GM21447 (cell line): Measurements from ENCODE around the gene PROK1.

Experiments
- ATAC-seq: cut with Tn5 transposase; IDR thresholded peaks from one replicate; pipeline ENCODE4 v1.9.1; 2021; ENCODE audit not compliant: unreplicated experiment

Gene PROK1

DNA sequence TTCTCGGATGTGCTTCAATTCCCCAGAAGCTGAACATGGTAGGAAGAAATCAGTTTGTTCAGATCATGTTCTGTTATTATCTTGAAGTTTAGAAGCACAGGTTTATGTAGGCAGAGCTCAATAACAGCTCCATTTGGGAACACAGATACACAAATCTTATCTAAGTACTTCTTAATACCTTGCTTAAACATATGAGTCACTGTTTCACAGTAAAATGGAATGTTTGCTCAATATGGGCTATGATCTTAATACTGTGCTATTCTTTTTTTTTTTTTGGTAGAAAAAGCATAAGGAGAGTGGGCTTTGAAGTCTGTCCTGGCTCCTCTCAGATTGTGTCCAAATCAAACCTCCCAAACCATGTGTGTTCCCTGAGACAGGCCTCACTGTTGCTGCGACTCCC is 13.4 kb downstream of the PROK1 start:
- ATAC-seq, result no peak

DNA sequence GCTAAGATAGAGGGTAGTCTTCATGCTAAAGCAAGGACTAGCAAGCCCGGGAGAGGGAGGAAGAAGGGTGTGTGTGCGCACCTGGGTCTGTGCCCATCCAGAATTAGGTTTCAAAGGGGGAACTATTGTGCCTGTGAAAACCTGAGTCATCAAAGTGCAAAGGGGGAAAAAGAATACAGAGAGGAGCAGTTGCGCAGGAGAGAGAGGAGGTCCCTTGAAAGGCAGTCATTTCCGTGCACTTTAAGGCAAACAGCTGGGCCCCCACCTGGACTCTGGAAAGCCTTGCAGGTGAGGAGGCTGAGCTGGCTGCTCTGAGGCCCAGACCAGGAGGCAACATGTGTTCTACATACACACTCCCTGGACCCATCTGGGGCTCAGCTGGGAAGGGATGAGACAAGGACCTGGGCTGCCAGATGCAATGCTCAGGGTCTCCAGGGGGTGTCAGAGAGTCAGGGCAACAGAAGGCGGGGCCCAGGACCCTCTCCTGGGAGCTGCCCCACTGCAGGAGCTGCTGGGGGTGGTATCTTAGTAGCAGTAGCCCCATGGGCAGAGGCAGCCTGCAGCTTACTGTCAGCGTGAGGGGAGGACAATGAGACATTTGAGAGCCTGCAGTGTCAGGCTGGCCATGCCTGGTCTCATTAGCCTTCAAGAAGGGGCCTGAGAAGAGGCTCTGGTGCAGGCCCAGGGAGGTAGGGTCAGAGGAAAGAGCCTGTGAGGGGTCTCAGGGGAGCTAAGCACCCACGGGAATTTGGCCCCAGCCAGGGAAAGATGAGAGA is 14.3 kb downstream of the PROK1 start:
- ATAC-seq, result no peak

DNA sequence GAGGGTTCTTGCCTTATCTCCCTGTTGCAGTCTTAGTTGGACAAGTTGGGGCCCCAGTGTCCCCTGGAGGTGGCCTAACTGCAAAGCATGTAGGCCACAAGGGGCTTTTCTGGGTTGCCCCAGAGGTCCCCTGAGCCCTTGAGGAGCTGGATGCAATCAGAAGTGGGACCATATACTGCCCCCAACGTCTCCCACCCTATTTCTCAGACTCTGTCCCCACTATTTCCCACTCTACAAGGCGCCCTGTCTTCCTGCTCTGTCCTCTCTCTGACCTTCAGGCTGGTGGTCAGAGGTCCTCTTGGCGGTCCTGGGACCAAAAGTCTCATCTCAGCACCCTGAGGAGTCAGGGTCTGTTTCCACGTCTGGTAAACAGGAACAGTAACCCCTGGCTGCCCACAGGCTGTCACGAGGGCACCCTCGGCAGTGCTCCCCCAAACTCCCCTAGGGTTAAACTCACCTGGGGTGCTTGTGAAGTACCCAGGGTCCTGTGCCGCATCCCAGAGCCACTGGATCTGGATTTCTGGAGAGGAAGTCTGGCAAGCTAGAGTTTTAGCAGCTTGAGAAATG is 14.9 kb downstream of the PROK1 start:
- no peak for ATAC-seq

DNA sequence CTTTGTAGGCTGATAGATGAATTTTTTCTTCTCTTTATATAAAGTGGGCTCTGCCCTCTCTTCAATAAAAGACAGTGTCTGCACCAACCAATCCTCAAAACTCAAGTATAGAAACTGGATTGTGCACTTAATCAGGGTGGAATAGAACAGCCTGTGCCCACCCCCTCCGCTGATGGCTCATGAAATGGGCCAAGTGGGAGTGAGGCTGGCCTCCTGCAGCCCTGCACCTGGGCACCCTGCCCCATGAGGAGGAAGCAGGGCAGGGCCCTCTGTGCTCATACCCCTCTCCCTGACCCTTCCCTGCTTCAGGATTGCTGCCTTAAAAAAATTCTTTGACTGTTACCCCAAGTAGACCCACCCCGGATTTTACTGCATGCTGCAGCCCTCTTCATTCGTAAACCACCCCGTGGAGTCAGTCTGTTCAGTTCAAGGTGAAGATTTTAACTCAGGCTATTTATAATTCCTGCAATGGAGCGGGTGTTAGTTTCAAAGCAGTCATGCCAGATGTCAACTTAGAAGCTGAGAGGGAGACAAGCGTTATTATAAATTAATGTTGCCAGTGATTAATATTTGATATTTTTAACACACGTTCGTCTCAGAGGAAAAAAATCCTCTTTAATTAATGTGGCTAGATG is 15.8 kb downstream of the PROK1 start:
- no peak for ATAC-seq

DNA sequence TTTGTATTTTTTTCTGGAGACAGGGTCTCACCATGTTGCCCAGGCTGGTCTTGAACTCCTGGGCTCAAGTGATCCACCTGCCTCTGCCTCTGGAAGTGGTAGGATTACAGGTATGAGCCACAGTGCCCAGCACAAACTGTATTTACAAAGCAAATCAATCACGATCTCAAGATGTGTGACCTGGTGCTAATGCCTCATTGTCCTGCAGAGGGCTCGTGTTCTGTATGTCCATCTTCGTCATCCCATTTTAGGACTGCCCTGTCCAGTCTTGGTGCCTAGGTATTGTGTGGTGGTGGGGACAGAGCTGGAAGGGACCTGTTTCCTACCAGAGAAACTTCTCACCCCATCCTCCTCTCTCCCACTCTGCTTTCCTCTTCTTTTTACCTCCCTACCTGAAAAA is 20.2 kb downstream of the PROK1 start:
- ATAC-seq, result no peak

DNA sequence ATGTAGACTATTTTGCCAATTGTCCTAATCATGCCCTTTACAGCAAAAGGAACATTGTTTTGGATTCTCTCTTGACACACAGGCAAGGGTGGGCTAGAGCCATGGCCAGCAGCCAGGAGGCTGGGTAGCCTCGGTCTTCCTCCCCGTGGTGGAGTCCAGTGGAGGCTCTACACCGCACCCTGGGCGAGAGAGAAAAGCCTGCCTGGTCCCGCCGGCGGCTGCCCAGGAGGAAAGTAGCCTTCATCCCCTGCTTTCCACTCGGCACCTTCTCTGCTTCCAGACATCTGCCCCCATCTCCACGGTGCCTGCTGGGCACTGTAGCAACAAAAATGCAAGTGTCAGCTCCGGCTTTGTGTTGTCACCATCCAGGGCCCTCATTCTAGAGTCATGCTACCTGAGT is 21.6 kb downstream of the PROK1 start:
- ATAC-seq, result no peak

DNA sequence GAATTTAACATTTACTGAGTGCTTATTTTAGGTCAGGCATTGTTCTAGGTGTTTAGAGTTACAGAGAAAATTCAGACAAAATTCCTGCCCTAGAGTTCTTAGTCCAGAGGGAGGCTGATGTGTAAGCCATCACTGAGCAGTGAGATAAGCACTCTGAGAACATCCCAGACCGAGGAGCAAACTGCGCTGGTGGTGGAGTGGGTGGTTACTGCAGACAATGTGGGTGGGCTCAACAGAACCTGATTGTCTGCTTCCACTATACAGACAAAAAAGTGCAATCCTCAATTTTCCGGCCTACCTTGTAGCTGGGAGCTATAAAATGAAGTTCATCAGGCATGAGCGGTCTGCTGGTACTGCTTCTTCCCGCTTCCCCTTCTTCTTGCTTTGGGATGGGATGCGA is 23.5 kb downstream of the PROK1 start:
- no peak for ATAC-seq

DNA sequence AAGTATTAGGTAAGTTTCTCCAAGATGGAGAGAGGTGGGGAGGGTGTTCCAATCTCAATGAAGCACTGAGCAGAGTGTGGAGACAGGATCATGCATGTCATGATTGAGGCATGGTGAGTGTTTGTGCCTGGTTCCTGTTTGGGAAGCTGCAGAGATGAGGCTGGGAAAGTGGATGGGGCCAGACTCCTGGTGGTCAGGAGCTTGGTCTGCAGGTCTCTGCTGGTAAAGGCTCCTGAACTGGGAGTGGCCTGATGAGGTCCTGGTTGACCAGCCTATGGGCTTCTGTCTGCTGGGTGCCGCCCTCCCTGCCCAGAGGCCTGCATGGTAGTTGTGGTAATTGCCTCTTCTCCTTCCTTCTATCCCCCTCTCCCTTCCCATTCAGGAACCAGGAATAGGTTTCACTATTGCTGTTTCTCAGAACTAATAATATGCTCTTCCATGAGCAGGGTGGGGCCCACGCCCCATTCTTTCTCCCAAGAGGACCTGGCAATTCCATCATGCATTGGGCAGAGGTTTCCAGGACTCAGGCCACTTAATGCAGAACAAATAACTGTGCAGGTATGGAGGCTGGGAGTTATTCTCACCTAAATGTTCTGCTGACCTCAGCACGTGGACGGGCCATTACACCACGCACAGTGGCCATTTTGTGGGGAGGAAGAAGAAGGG is 24.5 kb downstream of the PROK1 start:
- no peak for ATAC-seq

DNA sequence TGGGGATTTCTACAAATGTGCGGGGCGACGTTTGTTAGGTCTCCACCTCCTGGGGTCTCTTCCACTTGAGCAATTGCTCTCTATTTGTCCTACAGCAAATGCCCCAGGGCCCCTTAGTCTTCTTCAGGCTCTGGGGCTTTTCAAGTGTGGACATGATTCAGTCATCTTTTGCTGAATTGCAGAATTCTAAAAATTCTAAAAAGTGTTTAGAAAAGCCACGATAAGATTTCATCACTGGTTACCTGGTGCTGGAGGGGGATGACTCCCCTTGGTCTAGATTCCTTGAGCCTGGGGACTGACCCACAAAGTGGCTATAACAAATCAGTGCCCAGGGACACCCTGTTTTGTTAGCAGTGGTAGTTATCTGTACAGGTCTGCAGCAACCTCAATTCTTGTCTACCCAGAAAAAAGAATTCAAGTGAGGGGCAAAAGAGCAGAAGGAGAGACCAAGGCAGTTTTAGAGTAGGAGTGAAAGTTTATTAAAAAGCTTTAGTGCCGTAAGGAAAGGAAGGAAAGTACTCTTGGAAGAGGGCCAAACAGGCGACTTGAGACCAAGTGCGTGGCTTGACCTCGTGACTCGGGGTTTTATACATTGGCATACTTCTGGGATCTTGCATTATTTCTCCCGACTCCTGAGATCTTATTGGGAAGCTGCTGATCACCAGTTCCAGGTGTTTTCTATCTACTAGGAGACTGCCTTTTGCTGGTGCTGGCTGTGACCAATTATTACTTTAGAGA is 25.2 kb downstream of the PROK1 start:
- no peak for ATAC-seq

DNA sequence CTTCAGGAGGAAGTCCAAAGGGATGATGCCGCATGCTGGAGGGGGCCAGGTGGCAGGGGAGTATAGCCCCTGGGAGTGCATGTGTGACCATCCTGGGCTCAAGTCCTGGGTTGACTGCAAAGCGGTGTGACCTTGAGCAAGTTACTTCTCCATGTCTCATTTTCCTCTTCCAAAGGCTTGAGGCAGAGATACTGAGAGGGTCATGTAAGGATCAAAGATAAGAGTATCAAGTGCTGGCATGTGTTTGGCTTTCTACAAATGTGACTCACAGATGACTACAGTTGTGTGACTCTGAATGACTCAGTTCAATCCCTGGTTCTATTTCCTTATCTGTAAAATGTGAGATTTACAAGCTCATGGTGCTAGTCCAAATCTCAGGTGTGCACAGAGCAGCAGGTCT is 26.1 kb downstream of the PROK1 start:
- ATAC-seq, result no peak

DNA sequence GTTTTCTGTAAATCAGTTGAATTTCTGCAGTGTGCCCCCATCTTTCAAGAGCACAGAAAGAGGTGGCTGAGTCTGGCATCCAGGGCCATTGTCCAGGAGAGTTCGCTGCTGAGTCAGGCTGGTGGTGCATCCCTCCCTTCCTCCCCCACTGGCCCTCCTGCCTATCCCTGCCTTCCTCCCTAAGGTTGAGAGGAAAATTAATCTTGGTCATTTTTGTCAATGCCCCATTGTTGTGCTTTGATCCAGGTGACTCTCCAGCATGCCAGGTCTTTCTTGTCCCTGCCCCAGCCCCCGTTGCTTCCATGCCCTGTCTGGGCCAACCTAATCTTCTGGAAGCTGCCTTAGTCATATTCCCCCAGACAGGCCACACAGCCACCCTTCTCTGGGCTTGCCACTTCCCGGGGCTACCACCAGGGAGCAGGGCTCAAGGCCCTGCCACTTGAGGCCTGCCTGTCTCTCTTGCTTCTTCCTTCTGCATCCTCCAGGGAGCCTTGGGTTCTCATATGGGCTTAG is 26.6 kb downstream of the PROK1 start:
- ATAC-seq, result no peak

DNA sequence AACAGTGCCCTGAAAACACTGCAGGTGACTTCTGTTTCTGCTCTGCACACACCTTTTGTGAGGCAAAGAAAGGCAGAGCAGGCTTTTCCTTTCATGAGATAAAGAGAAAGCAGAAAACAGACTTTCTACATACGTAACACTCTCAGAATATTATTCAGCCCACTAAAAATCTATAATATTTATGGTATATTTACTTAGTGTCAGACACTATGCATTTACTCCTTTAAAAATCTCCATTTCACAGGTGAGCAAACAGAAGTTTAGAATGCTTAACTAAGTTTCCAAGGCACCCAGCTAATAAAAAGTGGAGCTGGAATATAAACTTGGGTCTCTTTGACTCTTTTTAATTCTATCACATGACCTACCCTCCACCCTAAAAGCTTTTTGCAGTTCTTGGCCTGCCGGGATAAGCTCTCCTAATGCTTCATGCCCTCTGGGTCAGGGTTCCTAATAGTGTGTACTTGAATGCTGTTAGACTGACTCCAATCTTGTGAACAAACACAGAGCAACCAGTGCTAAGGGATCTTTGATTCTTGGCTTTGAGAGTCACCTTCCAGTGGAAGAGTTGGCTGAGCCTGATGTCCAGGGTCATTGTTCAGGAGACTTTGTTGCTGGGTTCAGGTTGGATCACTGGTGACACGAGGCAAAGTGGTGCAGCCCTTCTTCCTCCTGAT is 27.2 kb downstream of the PROK1 start:
- ATAC-seq, result no peak

DNA sequence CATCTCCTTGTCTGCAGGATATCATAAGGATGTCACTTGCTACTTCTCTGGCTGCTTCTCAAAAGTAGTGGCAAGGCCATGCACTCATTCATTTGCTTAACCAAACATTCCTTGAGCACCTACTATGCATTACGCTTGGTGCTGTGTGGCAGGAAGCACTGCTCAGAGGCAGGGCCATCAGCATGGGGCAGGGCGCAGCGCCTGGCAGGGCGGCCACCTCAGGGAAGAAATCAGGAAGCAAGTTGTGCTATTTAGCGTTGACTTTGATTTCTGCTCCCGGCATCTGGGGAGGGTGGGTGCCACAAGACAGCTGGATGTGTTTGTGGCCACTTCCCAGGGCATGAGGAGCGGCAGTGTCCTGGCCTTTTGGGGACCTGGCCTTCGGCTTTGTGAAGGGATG is 27.9 kb downstream of the PROK1 start:
- no peak for ATAC-seq

DNA sequence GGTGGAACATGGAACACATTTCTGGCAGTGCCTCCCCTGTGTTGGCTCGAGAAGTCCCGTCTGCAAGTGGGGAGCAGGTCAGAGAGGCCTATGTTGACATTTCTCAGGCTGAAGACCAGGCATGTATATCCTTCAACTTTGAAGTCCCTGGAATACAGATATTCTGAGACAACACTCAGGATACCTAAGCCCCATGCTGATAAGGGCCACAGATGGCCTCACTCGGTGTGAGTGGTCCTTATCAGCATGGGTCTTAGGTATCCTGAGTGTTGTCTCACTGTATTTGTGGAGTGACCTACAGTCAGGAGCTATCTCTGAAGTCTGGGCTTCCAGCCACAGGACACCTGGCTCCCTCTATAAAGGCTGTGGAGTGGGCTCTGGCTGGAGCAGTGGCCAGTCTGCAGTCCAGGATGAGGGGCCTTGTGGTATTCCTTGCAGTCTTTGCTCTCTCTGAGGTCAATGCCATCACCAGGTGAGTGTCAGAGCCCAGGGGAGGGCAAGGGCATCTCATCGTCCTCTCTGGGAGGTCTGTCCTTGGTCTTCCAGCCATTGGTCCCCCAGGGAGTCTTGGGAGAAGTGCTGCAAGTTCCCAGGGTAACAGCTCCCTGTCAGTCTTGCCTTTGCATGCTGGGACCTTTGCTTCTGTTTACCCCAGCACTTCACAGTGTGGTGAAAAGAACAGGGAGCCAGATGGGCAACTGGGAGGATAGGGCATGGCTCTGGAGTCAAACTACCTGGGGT is 29.6 kb downstream of the PROK1 start:
- no peak for ATAC-seq

DNA sequence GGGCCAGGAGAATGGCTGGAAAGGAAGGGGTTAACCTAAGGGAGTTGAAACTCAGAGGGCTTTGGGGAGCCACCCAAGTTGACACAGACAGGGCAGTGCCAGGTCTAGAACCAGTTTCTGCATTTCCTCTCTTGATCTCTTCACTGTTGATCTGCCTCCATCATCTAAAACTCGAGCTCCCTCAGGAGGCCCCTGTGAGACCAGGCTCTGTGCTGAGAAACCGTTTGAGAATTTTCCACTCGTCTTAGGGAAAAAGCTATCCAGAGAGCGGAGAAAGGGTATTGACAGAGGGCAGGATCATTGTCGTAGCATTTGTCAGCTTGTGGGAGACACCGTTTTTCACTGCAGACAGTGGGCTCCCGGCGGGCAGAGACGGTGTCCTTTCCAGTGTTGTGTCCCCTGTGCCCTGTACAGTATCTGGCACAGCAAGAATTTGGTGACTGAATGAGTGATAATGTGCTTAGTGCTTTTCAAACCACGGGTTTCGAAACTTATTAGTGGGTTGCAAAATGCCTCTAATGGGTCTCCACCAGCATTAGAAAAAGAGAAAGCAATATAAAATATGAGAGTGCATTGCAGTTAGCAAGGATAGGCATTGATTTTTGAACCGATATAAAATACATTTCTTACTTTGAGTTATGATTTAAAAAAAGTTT is 31.1 kb downstream of the PROK1 start:
- ATAC-seq, result no peak

DNA sequence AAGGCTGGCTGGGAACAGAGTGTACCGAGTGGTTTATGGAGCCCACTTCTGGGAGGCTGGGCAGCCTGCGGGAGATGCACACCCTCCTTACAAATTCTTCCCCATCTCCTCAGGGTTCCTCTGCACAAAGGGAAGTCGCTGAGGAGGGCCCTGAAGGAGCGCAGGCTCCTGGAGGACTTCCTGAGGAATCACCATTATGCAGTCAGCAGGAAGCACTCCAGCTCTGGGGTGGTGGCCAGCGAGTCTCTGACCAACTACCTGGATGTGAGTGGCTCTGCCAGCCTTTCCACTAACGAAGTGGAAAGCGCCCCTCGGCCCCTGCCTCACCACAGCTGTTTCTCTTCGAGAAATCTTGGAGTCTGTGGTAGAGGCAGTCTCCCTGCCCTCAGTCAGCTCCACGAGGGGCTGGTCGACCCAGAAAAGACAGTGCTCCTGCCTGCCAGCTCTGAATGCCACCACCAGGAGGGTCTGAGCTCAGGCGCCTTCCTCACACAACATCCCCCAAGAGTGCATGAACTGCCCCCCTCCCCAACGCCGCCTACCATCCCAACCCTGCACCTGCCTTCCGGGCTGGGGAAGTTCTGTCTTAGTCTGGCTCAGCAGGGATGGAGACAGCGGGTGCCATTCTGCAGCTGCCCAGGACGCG is 31.8 kb downstream of the PROK1 start:
- ATAC-seq, result no peak

DNA sequence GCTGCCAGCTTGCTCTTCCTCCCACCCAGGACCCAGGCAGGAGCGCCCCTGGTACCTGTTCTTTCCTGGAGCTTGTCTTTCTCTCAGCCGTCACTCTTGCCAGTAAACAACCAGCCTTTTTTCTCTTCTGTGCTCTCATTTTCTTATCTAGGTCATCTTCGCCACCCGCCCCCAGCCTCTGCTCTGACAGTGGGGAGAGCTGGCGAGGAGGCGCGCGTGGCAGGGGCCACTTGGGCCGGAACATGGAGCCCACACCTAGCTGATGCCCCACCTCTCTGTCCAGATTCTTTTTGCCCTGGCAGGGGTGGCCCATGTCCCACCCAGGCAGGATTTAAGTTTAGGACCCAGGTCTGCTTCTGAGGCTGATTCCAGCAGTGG is 32.3 kb downstream of the PROK1 start:
- no peak for ATAC-seq

DNA sequence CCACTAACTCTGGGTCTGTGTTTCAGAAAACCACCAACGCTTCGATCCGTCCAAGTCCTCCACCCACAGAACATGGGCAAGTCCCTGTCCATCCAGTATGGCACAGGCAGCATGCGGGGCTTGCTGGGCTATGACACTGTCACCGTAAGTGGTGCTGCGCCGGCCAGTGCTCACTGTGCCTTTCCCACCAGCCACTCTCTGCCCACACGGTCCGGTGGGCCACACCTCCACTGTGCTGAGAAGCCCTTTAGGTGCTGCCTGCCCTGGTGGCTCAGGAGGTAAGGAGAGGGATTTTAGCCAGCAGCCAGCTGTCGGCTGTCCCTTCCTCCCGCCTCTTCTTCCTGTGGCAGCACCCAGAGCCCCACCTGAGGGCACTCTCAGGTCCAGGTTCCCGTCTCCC is 33.9 kb downstream of the PROK1 start:
- no peak for ATAC-seq

DNA sequence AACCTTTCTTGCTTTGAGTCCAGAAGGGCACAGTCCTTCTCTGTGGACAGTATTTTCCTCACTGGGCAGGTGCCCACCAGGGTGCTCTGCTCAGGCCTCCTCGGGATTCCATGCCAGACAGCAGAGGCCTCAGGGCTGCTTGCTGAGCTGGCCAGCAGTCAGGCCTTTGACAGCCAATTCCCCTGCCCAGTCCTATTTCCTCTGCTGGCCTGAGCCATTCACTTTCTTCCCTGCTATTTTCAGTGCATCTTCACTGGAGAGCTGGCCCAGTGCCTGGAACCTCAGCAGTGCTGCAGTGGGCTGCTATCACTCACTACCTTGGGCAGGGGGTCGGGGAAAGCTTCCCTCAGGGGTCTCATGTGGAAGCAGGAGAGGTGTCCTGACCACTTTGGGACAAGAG is 34.8 kb downstream of the PROK1 start:
- no peak for ATAC-seq
